ENCODE measurements around the gene EFCAB6. TPM values are rescaled to one million over a fixed set of nuclear protein-coding genes. Genes with fewer than 3 reads are reported as not detected.

The EFCAB6 gene
- total and polyA plus RNA-seq, 4 donors, result 0.14 to 2.1 (median 0.53) TPM

GRCh38 chr22:43479301-43479950, 332.7 kb downstream of the EFCAB6 start:
- H3K27ac ChIP-seq (ENCODE audit: low read depth in 1 of 2, low read length in 2 of 2), result no peak overlapping the region
- peaks cover 0 to 14% (median 6%) of the 10 kb centered on the region in 4 donors for H3K4me1 ChIP-seq (ENCODE audit: control insufficient read depth in 4 of 4, insufficient read depth in 4 of 4, low read length in 3 of 4)
- H3K36me3 ChIP-seq (ENCODE audit: control insufficient read depth in 4 of 4, insufficient read depth in 3 of 4, low read depth in 1 of 4, low read length in 3 of 4), result peaks cover 0 to 3% (median 0%) of the 10 kb centered on the region in 4 donors
- no peaks in the 10 kb centered on the region for H3K27me3 ChIP-seq (ENCODE audit: control insufficient read depth in 4 of 4, insufficient read depth in 4 of 4, low read length in 3 of 4)
- TF ChIP-seq SP1 (IDR thresholded peaks at IDR 0.05) (no peak), CTCF (IDR thresholded peaks at IDR 0.05; ENCODE audit: low read depth, low read length, missing input control) (no peak), HNF4G (IDR thresholded peaks at IDR 0.05) (no peak), YY1 (IDR thresholded peaks at IDR 0.05) (no peak), RXRA (IDR thresholded peaks at IDR 0.05) (no peak), FOXA2 (IDR thresholded peaks at IDR 0.05) (no peak)
- TF ChIP-seq, protein P1, sequence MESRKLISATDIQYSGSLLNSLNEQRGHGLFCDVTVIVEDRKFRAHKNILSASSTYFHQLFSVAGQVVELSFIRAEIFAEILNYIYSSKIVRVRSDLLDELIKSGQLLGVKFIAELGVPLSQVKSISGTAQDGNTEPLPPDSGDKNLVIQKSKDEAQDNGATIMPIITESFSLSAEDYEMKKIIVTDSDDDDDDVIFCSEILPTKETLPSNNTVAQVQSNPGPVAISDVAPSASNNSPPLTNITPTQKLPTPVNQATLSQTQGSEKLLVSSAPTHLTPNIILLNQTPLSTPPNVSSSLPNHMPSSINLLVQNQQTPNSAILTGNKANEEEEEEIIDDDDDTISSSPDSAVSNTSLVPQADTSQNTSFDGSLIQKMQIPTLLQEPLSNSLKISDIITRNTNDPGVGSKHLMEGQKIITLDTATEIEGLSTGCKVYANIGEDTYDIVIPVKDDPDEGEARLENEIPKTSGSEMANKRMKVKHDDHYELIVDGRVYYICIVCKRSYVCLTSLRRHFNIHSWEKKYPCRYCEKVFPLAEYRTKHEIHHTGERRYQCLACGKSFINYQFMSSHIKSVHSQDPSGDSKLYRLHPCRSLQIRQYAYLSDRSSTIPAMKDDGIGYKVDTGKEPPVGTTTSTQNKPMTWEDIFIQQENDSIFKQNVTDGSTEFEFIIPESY (IDR thresholded peaks at IDR 0.05), result no peak
- TF ChIP-seq, protein P2, sequence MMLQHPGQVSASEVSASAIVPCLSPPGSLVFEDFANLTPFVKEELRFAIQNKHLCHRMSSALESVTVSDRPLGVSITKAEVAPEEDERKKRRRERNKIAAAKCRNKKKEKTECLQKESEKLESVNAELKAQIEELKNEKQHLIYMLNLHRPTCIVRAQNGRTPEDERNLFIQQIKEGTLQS (IDR thresholded peaks at IDR 0.05), result no peak
- DNase-seq (ENCODE audit: low spot score), result no peak
- no peak overlapping the region for H3K9ac ChIP-seq (ENCODE audit: low read depth in 1 of 2, low read length in 2 of 2)
- no peak overlapping the region for H3K4me3 ChIP-seq (ENCODE audit: low read depth in 1 of 3, low read length in 3 of 3)
- WGBS, result 83% methylated on average over 7 of the region's 7 CpGs
- no peaks in the 10 kb centered on the region for H3K9me3 ChIP-seq (ENCODE audit: control insufficient read depth in 4 of 4, low read length in 3 of 4)

Small RNAs within 50 kb of the gene (small RNA-seq; reads per million reads assigned to genes)
- gene HMGN2P9, result not detected

Other genes starting within 250 kb of the EFCAB6 start
- under 1 TPM; 0.08 to 0.37 TPM for gene SULT4A1, start 50.2 kb upstream of the EFCAB6 start, total RNA-seq
- gene SULT4A1, start 50.2 kb upstream of the EFCAB6 start, polyA plus RNA-seq, result not detected
- gene PNPLA5, start 79.7 kb upstream of the EFCAB6 start, total RNA-seq, result not detected
- not detected for gene PNPLA5, start 79.7 kb upstream of the EFCAB6 start, polyA plus RNA-seq
- 10 to 100 TPM; 29.6 to 59.1 TPM for gene PNPLA3, start 111.5 kb upstream of the EFCAB6 start, total RNA-seq
- 10 to 100 TPM; 15.9 to 19.9 TPM for gene PNPLA3, start 111.5 kb upstream of the EFCAB6 start, polyA plus RNA-seq
- gene SAMM50, start 143.1 kb upstream of the EFCAB6 start, total RNA-seq, result 10 to 100 TPM; 28.4 to 30.1 TPM
- 10 to 100 TPM; 19.2 to 23.6 TPM for gene SAMM50, start 143.1 kb upstream of the EFCAB6 start, polyA plus RNA-seq
- 10 to 100 TPM; 14.0 to 55.5 TPM for gene PARVB, start 212.0 kb upstream of the EFCAB6 start, total RNA-seq
- 10 to 100 TPM in 1 of 2 donors, 1 to 10 TPM in 1; 3.2 to 21.5 TPM for gene PARVB, start 212.0 kb upstream of the EFCAB6 start, polyA plus RNA-seq